Measurements from ENCODE around the gene BLOC1S1.
"Not testable (repeated sequence)": the region's sequence is repeated elsewhere in the genome, so short reads cannot be mapped to it uniquely, and the experiment has no call there.

Gene BLOC1S1

DNA sequence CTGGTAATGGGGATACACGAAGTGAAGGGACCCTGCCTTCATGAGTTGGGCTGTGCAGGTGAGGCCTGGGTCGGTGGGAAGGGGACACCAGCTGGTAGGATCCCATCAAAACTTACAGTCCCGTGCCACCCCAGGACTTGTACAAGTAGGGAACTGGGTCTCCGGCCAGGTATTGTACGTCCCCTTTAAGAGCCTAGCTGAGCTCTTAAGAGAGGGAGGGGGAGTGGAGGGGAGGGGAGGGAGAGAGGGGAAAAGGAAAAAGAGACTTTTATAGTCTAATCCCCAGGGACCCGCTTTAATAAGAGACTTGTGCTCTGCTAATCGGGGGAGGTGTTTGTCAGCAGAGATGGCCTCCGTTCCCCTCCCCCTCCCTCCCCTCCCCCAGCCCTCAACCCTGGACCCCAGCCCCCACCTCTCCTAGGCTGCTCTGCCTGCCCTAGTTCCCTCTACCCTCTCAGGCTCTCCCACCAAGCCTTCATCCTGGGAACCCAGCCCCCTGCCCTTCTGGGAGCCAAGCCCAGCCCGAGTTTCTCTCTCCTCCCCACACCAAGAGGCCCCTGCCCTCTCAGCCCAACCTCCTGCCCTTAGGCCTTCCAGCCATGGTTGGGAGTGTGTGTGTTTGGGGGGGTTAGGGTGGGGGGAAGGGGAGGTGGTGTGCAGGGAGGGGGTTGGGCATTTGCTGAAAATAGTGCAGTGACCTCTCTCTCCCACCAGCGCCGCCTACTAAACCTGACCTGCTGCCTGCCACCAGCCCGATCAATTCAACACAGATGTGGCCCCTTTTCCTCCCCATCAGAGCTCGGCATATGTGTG, 29.7 kb downstream of the BLOC1S1 start:
- no peak for DNase-seq (ENCODE audit: low spot score)

- DNase-seq (ENCODE audit: low spot score) = no peak
Measured at GRCh38 chr12:55746174-55746912, 30.5 kb downstream of the BLOC1S1 start.

DNA sequence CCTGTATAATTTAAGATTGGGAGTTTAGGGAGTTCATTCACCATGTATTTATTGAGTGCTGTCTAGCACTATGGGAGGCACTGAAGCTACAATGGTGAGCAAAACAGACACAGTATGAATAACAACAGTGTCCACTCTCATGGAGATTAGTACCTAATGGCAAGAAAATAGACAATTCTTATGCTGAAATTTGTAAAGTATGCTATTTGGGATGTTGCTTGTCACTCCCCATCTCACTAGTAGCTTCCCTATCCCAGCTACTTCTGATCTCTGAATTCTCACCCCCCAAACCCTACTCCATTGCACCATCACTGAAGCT, 31.0 kb downstream of the BLOC1S1 start:
- DNase-seq (ENCODE audit: low spot score) = no peak

DNA sequence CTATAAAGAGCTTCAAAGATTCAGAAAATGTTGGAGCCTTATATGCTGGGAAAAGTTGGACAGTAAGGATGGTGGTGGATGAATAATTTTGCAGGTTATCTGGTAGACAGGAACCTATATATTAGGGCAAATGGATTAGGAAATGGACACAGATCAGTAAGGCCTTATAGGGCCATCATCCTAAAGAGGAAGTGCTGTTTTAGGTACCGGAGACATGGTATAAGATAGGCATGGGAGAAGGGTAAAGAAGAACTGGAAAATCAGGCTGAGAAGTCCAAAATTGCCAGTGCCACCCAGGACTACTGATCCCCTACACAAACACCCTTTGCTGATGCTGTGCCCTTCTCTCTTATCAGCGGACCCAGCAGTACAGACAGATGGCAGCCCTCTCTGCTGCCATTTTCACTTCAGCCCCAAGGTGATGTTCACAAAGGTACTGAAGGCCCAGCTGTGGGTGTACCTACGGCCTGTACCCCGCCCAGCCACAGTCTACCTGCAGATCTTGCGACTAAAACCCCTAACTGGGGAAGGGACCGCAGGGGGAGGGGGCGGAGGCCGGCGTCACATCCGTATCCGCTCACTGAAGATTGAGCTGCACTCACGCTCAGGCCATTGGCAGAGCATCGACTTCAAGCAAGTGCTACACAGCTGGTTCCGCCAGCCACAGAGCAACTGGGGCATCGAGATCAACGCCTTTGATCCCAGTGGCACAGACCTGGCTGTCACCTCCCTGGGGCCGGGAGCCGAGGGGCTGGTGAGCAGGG, 32.6 kb downstream of the BLOC1S1 start:
- no peak for DNase-seq (ENCODE audit: low spot score)

- no peak for DNase-seq (ENCODE audit: low spot score)
Measured at GRCh38 chr12:55755246-55755645, 39.4 kb downstream of the BLOC1S1 start.

DNA sequence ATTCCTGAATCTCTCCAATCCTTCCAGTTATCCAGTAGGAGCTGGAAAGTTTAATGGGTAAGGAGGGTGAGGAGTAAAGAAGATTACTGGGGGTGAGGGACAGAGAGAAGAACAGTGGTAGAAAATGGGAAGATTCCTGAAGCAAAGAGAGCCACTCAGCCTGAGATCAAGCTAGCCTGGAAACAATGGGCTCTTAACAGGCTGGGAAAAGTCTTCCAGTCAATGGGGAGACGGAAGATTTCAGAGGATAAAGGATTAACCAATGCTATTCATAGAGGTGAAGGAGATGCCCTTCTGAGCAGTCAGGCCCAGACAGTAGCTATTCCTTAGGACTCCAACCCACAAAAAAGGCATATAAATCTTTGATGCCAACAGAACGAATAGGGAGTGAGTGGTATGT, 41.9 kb downstream of the BLOC1S1 start:
- DNase-seq (ENCODE audit: low spot score) = peak; percentile 16

GRCh38 chr12:55758575-55758974, 42.7 kb downstream of the BLOC1S1 start:
- not testable (repeated sequence) for DNase-seq (ENCODE audit: low spot score)

DNA sequence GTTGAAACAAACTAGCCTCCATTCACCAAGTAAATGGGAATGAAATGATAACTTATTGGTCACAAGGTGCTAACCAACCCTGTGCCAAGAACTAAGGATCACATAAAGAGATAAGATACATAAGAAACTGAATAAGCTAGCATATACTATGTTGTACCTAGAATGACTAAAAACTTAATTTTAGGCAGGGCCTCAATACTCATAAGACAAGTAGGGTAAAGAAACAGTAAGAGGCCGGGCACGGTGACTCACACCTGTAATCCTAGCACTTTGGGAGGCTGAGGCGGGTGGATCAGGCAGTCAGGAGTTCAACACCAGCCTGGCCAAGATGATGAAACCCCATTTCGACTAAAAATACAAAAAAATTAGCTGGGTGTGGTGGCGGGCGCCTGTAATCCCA, 44.8 kb downstream of the BLOC1S1 start:
- no peak for DNase-seq (ENCODE audit: low spot score)

GRCh38 chr12:55762646-55763045, 46.8 kb downstream of the BLOC1S1 start:
- DNase-seq (ENCODE audit: low spot score) = no peak

DNA sequence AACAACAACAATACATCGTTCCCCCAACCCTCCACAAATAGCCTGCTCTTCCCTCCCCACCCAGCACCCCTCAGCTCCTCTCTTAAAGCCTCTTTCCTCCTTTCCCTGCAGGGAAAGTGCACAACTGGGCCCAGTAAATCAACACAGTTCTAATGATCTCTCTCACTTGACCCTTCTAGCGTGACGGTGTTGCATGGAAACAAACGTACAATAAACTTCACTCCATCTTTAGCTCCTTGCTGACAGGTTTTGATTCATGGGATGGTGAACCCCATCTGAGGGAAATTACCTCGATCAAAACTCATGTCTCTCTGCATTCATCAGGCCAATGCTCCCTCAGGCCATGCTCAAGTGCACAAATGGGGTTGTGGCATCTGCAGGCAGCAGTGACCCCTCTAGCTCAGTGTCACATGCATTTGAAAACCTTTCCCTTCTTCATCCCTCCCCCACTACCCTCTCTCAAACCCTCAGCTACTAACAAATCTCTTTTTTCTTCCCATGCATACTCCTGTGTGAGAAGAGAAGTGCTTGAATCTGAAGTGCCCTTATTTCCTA, 50.0 kb downstream of the BLOC1S1 start:
- DNase-seq (ENCODE audit: low spot score) = no peak

DNA sequence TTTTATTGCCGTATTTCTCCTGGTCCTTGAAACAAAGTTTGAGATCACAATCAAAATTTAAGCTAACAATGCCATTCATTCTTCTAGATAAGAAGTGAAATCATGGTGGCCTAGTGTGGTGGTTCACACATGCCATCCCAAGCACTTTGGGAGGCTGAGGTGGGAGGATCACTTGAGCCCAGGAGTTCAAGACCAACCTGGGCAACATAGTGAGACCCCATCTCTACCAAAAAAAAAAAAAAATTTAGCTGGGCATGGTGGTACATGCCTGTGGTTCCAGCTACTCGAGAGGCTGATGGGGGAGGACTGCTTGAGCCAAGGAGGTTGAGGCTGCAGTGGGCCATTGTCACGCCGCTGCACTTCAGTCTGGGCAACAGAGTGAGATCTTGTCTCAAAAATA, 51.3 kb downstream of the BLOC1S1 start:
- no peak for DNase-seq (ENCODE audit: low spot score)

Data from SW480 (cell line).